HG03571 (cell line): ENCODE data around the gene UQCR11.
"Not testable (repeated sequence)": the region's sequence is repeated elsewhere in the genome, so short reads cannot be mapped to it uniquely, and the experiment has no call there.

Experiments used
- ATAC-seq: cut with Tn5 transposase; IDR thresholded peaks from one replicate; pipeline ENCODE4 v1.9.1; 2021; ENCODE audit not compliant: unreplicated experiment

UQCR11 gene

DNA sequence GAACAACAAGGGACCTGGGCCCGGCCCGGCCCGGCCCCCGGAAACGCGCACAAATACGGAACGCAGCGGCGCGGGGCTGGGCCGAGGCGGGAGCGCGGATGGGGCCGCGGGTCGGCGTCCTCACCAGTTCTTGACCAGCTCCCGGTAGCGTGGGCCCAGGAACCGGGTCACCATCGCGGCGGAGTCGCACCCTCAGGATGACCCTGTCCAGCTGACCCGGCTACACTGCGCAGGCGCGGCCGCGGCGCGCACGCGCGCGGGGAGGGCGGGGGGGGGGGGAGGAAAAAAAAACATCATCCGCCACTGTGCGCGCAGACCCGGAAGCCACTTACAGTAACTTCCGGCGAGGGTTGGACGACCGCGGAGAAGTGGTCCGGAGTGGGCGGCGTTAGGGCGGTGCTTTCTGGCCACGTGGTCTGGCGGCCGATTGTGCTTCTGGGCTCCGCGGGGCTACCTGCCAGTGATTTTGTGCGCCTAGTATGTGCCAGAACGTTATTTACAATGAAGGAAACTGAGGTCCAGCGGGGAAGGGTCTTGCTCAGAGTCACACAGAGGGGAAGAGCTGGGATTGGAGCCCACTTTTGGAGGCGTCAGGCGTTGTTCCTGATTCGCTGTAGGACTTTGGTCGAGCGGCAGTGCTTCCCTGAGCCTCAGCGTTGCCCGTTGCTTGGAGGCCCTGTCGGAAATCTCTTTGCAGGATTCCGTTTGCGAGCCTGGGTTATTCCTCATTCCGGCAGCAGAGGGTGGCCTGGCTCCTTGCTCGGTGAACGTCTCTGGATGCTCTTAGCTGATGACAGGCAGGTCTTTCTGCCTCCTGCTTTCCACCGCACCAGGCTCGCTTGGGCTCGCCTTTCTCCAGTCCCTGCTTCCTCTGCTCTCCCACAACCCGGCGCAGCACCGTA, at the start of gene UQCR11:
TSS of gene UQCR11 (minus strand) at position 227 of the 902 bp plus-strand sequence. CDS start at position 174, 53 bp downstream.
- peak; percentile 85 for ATAC-seq

GRCh38 chr19:1654178-1654792, 49.0 kb upstream of the UQCR11 start:
- no peak for ATAC-seq

GRCh38 chr19:1653300-1653628, 48.0 kb upstream of the UQCR11 start:
- no peak for ATAC-seq

DNA sequence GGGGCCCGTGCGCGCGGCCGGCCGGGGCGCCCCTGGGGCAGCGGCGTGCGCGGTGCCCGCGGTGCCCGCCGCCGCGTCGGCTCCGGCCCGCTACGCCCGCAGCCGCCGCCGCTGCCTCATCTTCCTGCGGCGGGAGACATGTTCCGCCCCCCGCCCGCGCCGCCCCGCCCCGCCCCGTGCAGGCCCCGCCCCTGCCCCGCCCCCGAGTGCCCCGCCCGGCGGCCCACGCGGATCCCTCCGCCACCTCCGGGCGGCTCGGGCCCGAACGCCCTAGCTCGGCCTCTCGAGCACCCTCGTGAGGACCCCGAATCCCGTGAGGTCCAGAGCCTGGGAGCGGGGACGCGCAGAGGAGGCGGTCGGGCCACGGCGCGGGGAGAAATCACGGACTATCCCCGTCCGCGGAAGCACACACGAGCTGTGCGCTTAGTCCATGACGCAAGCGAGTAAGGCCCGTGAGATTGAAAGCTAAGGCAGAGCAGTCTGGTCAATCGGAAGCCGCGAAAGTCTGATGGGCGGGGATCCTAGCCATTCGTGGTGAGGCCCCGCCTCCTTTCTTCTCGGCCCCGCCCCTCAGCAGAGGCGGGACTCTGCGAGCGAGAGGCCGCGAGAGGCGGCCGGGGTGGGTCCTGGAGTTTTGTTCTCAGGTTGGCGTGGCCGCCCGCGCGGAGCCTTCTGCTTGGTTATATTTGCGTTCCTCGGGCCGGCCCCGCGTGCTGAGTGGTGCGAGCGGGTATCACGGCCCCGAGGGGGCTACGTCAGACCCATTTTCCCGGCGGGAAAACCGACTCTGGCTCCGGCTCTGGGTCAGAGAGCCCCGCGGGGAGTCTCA, 47.4 kb upstream of the UQCR11 start, which contains the start of gene TCF3:
TSS of gene TCF3 (minus strand) at position 145 of the 829 bp plus-strand sequence. CDS start 2,367 bp downstream, outside the sequence.
- peak; percentile 48 for ATAC-seq

- no peak for ATAC-seq
These were observed 46.5 kb upstream of the UQCR11 start for GRCh38 chr19:1651568-1652291.

DNA sequence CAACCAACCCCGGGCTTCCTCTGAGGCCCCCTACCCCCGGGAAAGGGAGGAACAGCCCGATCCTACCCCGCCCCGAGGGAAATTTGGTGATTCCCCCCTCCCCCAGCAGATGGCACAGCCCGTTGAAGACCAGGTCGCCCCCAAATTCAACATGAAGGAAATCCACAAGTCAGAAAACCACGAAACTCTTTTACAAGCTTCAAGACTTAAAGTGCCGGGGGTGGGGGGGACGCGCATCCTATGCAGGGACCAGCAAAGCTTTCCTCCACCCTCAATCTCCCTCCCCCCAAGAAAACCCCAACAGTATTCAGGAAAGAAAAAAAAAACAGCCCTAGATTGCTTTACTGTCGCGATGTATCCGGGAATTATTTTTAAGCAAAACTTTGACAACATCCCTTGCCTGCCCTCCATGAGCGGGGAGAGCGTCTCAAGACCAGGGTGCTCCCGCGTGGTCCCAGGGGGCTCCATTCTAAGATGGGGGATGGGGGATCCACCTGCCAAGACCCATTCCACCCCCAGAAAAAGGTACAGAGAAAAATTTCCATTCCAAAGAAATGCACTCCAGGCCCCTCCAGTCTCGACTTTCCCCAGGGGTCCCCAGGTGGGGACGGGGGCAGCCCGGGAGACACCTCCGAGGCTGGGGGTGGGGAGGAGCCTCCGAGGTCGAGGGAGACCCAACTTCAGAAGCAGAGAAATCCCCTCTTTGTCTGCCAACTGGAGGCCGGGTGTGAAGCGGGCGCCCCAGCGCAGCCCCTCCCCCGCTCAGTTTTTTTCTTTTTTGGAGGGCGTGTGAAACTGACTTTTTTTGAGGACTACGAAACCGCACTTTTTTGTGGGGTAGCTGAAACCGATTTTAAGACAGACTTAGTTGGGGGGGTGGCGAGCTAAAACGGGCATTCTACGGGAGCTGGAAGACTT, 45.6 kb upstream of the UQCR11 start:
- no peak for ATAC-seq

DNA sequence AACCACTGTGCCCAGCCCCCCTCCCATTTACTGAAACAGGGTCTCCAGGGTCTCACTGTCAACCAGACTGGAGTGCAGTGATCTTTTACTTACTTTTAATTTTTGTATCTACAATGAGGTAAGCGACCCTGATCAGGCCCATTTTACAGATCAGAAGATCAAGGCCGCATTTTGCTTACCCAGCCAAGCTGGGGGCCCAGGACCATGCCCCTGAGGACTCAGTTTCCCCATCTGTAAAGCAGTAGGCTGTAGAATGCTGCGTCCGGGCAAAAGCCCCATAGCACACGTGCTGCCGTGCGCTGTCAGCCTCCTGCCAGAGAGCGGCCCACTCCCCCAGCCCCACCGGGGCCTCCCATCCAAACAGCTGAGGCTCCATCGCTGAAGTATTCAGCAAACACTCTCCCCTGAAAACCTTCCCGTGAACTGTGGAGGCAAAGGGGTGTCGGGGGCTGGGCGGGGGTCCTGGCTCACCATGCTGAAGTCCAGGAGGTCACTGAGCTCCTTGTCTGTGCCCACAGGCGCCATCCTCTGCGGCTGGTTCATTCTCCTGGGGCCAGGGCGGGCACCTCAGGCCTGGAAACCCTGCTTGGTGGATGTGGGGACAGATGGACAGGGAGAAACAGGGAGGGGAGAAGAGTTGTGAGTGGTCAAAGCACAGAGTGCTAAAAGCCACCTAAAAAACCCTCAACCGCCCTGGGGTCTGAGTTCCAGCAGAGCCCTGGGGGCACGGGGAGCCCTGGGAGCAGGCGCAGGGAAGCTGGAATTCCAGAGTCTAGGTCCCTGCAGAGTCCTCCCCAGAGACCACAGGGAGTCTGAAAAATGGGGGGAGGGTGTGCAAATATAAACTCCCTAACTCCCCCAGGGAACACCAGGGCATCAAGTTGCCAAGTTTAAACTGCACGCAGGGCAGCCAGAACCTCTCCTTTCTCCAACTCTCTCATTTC, 44.7 kb upstream of the UQCR11 start:
- ATAC-seq, result no peak

DNA sequence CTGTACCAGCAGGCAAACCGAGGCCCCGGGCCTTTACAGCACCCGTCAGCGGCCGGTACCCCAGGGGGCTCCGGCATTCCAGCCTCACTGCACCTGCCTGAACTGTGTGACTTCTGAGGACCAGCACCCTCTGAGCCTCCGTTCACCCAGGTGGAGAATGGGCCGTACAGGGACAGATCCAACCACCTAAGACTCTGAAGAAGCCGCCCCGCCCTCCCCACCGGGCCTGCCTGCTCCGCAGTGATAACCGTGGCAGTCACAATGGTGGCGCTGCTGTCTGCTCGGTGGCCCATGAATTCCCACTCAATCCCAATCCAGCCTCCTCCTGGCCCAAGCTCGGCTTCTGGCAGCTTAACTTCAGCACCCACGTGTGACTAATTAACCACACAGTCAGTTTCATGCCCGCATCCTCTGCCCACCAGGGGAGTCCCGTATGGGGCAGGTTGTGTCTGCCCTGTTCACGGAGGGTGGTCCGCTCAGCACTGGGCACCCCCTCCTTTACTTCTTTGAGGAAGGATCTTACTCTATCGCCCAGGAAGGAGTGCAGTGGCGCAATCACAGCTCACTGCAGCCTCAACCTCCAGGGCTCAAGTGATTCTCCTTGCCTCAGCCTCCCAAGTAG, 43.8 kb upstream of the UQCR11 start:
- ATAC-seq, result no peak

GRCh38 chr19:1648459-1648849, 43.2 kb upstream of the UQCR11 start:
- ATAC-seq, result peak; percentile 28

DNA sequence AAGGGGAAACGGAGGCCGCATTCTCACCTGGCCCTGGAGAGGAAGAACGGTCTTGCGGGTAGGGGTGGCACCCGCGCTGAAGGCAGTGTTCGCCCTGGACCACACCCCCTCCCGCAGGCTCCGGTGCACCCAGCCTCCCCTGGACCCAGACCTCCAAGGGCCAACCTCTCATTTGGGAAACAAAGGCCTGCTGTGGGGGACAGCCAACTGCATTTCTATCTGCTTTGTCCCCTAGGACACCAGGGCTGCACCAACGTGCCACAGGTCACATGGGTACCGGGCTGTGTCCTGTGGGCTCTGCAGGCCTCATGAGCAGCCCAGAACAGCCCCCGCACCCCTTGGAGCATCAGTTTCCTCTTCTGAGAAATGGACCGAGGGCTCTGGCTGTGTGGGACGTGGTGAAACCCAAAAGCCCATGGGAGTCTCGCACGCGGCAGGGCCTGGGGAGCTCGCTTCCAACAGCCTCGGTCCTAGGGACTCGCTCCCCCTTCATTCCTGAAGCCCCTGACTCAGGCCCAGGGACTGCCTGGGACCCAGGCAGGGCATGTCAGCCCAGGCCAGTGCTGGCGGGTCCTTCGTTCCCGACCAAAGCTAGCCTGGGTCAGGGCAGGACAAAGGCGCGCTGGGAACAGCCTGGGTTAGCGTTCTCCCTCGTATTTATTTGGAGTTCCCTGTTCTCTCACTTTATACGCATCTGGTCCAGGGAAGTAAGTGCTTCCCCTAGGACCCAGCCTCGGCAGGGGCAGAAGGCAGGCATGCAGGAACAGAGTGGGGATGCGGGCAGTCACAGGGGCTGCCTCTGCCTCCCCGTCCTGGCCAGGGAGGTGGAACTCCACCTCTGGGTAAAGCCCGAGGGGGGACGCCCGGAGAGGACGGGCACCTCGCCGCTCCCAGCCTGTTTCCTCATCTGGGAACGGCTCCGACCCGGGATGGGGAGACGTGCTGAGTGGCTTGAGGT, 42.5 kb upstream of the UQCR11 start:
- ATAC-seq, result no peak

- ATAC-seq, result no peak
These were observed 41.6 kb upstream of the UQCR11 start for GRCh38 chr19:1646659-1647453.

GRCh38 chr19:1646149-1646548, 40.9 kb upstream of the UQCR11 start:
- ATAC-seq, result no peak

- no peak for ATAC-seq
These were observed 40.0 kb upstream of the UQCR11 start for GRCh38 chr19:1645299-1645698.

DNA sequence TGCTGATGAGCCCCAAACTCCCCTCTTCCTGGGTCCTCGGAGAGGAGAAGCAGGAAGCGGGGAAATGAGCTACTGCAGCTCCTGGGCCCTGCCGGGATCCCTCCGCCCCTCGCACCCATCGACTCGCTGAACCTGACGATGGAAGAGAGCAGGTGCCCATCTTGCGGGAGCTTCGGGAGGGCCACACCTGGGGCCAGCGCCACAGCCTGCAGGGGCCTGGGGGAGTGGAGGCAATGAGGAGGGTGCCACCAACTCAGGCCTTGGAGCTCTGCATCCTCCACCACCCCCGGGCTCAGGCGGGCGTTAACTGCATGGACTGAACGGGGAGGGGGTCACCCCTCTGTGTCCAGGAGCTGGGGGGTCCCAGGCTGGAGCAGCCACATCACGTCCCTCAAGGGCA, 38.8 kb upstream of the UQCR11 start:
- no peak for ATAC-seq

- not testable (repeated sequence) for ATAC-seq
These were observed 35.7 kb upstream of the UQCR11 start for GRCh38 chr19:1640893-1641448.
